GM23338 (cell line): ENCODE data around the gene SUN2. TPM values are rescaled to one million over a fixed set of nuclear protein-coding genes. Genes with fewer than 3 reads are reported as not detected.

Experiments used
- ATAC-seq: fragments of 200-7000 bp; cut with Tn5 transposase; 3 replicates; pipeline ENCODE4 v1.9.1; 2020
- DNase-seq: peaks from one replicate; pipeline ENCODE4 v3.0.0-alpha.2; 2015; ENCODE audit warnings: low spot score
- H2AFZ ChIP-seq: fragments of 200-600 bp; sonication (generic); 2 replicates; pipeline ENCODE4 v1.8.0; 2016; ENCODE audit warnings: antibody characterized with exemption, mild to moderate bottlenecking, moderate library complexity
- H3F3A ChIP-seq: fragments of 200-600 bp; sonication (generic); replicated peaks from 2 replicates; pipeline ENCODE4 v1.8.0; 2017; ENCODE audit warnings: antibody characterized with exemption, mixed run types, low read depth
- H3K27ac ChIP-seq: fragments of 200-600 bp; sonication (generic); 2 replicates; pipeline ENCODE4 v1.6.1; 2016; ENCODE audit warnings: low read depth
- H3K27me3 ChIP-seq: fragments of 200-600 bp; sonication (generic); 2 replicates; pipeline ENCODE4 v1.8.0; 2016; ENCODE audit warnings: mild to moderate bottlenecking, mixed run types, moderate library complexity; ENCODE audit not compliant: insufficient read depth
- H3K36me3 ChIP-seq: fragments of 200-600 bp; sonication (generic); 2 replicates; pipeline ENCODE4 v1.8.0; 2016; ENCODE audit warnings: mild to moderate bottlenecking; ENCODE audit not compliant: insufficient read depth
- H3K4me1 ChIP-seq: fragments of 200-600 bp; sonication (generic); 2 replicates; pipeline ENCODE4 v1.8.0; 2016; ENCODE audit warnings: mild to moderate bottlenecking, moderate library complexity; ENCODE audit not compliant: insufficient read depth
- H3K4me2 ChIP-seq: fragments of 200-600 bp; sonication (generic); 2 replicates; pipeline ENCODE4 v1.7.1; 2017; ENCODE audit warnings: mixed run types
- H3K4me3 ChIP-seq: fragments of 200-600 bp; sonication (generic); 2 replicates; pipeline ENCODE4 v1.6.1; 2016; ENCODE audit warnings: mixed run types
- H3K79me2 ChIP-seq: fragments of 200-600 bp; sonication (generic); replicated peaks from 2 replicates; pipeline ENCODE4 v1.8.0; 2017; ENCODE audit warnings: mild to moderate bottlenecking; ENCODE audit not compliant: insufficient read depth
- H3K9me2 ChIP-seq: fragments of 200-600 bp; sonication (generic); 2 replicates; pipeline ENCODE4 v1.8.0; 2017; ENCODE audit not compliant: insufficient read depth
- H4K20me1 ChIP-seq: fragments of 200-600 bp; sonication (generic); replicated peaks from 2 replicates; pipeline ENCODE4 v1.8.0; 2017; ENCODE audit warnings: mild to moderate bottlenecking; ENCODE audit not compliant: insufficient read depth
- H3K27ac Mint-ChIP-seq: 2 replicates; pipeline ENCODE4 v1.8.0; 2020; ENCODE audit warnings: inconsistent platforms, mild to moderate bottlenecking, moderate library complexity, mixed read lengths
- H3K27me3 Mint-ChIP-seq: 3 replicates; pipeline ENCODE4 v1.8.0; 2022; ENCODE audit warnings: low read depth, mild to moderate bottlenecking, moderate library complexity, mixed read lengths, inconsistent platforms; ENCODE audit not compliant: insufficient read depth, poor library complexity
- H3K36me3 Mint-ChIP-seq: 3 replicates; pipeline ENCODE4 v1.8.0; 2021; ENCODE audit warnings: low read depth, mild to moderate bottlenecking, inconsistent platforms, moderate library complexity, mixed read lengths
- H3K4me1 Mint-ChIP-seq: 3 replicates; pipeline ENCODE4 v1.8.0; 2020; ENCODE audit warnings: mild to moderate bottlenecking, inconsistent platforms, mixed read lengths
- H3K4me3 Mint-ChIP-seq: 3 replicates; pipeline ENCODE4 v1.8.0; 2021; ENCODE audit warnings: moderate library complexity, mild to moderate bottlenecking, inconsistent platforms, mixed read lengths
- H3K9me3 Mint-ChIP-seq: 3 replicates; pipeline ENCODE4 v1.8.0; 2020; ENCODE audit warnings: moderate library complexity, mild to moderate bottlenecking, inconsistent platforms, mixed read lengths
- CREB1 ChIP-seq: fragments of 250-450 bp; sonication (Bioruptor Pico); IDR thresholded peaks from 2 replicates; pipeline ENCODE4 v1.5.0; 2020; ENCODE audit warnings: low read depth, mild to moderate bottlenecking, moderate library complexity
- ETS1 ChIP-seq: IDR thresholded peaks from 2 replicates; pipeline ENCODE4 v1.6.1; 2016; ENCODE audit warnings: antibody characterized with exemption
- EZH2phosphoT487 ChIP-seq: fragments of 200-600 bp; sonication (generic); IDR thresholded peaks from one replicate; pipeline ENCODE4 v1.8.1; 2018; ENCODE audit warnings: antibody characterized with exemption; ENCODE audit not compliant: unreplicated experiment
- NANOG ChIP-seq: IDR thresholded peaks from 2 replicates; pipeline ENCODE4 v1.6.1; 2016; ENCODE audit warnings: antibody characterized with exemption, borderline replicate concordance
- ZNF114 ChIP-seq: fragments of 250-450 bp; sonication (Bioruptor Pico); IDR thresholded peaks from 2 replicates; pipeline ENCODE4 v1.5.0; 2020; ENCODE audit warnings: mild to moderate bottlenecking, moderate library complexity
- ZNF331 ChIP-seq: fragments of 250-450 bp; sonication (Bioruptor Pico); IDR thresholded peaks from 2 replicates; pipeline ENCODE4 v1.5.0; 2020; ENCODE audit warnings: low read depth, mild to moderate bottlenecking, moderate library complexity
- polyA plus RNA-seq: library from polyadenylated mRNA; unstranded; fragments of >200 nt; fragmentation: Nextera tagmentation; extraction: Ambion mirVana; gene quantifications from 2 replicates; pipeline ENCODE4 v1.2.1, GENCODE V29; 2016
- small RNA-seq: library from RNA; depleted of rRNA; stranded (forward); fragments of <200 nt; gene quantifications from one replicate; pipeline ENCODE3, GENCODE V24; 2014; ENCODE audit warnings: low replicate concordance
- total RNA-seq: library from RNA; depleted of rRNA; stranded (reverse); fragments of >200 nt; shearing (Covaris generic); gene quantifications from 2 replicates; pipeline ENCODE4 v1.2.3, GENCODE V29; 2014; rRNA removed
- TF ChIP-seq, protein P1 (sequence below), 2 experiments: fragments of 200-600 bp in 1 of 2; sonication (generic) in 1 of 2; conservative IDR thresholded peaks; 2 replicates each; pipeline versions ENCODE4 v1.5.1 to v1.6.1; 2016 to 2017; ENCODE audit warnings: antibody characterized with exemption in 2 of 2, low read depth in 2 of 2, mild to moderate bottlenecking in 2 of 2, moderate library complexity in 1 of 2

The SUN2 gene
- total and polyA plus RNA-seq, 2 experiments from 2014 or later = 7.2 to 17.6 TPM

DNA sequence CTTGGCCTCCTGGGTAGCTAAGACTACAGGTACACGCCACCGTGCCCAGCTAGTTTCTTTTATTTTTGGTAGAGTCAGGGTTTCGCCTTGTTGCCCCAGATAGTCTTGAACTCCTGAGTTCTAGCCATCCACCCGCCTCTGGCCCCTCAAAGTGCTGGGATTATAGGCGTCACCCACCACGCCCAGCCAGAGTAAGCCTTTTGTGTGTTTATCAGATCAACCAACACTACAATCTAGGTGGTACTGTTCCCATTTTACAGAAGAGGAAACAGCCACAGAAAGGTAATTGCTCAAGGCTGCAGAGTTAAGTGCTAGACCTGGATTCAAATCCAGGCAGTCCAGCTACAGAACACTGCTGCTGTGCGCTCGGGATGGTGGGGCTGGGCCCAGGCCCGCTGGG is 70.9 kb downstream of the SUN2 start:
- Mint-ChIP-seq H3K4me1 (peaks cover 5% of the 10 kb centered on the region), H3K36me3 (peaks cover 63% of the 10 kb centered on the region), H3K27me3 (peaks cover 12% of the 10 kb centered on the region), H3K4me3 (no peak overlapping the region), H3K9me3 (peaks cover 22% of the 10 kb centered on the region), H3K27ac (no peak overlapping the region)
- Histone ChIP-seq H3K27ac (no peak overlapping the region), H3K27me3 (no peaks in the 10 kb centered on the region), H3K4me2 (no peak overlapping the region), H3K9me2 (peaks cover 4% of the 10 kb centered on the region), H3K4me1 (no peaks in the 10 kb centered on the region; the same call in 1 of the 2 replicates), H3K36me3 (peaks cover 25% of the 10 kb centered on the region; the same call in 1 of the 2 replicates), H3F3A (peaks cover 13% of the 10 kb centered on the region; the same call in 1 of the 2 replicates), H3K79me2 (peaks cover 11% of the 10 kb centered on the region), H3K4me3 (no peak overlapping the region), H2AFZ (no peak overlapping the region), H4K20me1 (peaks cover 10% of the 10 kb centered on the region)
- DNase-seq (no peak), ATAC-seq (no peak)
- TF ChIP-seq ZNF331 (CRISPR knock-in tag) (no peak), CREB1 (CRISPR knock-in tag) (no peak), ETS1 (no peak), EZH2phosphoT487 (no peak), NANOG (no peak), ZNF114 (CRISPR knock-in tag) (no peak)
- TF ChIP-seq, protein P1, sequence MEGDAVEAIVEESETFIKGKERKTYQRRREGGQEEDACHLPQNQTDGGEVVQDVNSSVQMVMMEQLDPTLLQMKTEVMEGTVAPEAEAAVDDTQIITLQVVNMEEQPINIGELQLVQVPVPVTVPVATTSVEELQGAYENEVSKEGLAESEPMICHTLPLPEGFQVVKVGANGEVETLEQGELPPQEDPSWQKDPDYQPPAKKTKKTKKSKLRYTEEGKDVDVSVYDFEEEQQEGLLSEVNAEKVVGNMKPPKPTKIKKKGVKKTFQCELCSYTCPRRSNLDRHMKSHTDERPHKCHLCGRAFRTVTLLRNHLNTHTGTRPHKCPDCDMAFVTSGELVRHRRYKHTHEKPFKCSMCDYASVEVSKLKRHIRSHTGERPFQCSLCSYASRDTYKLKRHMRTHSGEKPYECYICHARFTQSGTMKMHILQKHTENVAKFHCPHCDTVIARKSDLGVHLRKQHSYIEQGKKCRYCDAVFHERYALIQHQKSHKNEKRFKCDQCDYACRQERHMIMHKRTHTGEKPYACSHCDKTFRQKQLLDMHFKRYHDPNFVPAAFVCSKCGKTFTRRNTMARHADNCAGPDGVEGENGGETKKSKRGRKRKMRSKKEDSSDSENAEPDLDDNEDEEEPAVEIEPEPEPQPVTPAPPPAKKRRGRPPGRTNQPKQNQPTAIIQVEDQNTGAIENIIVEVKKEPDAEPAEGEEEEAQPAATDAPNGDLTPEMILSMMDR (conservative IDR thresholded peaks at IDR 0.05; ENCODE audit: low read depth in 2 of 2) = no peak

Small RNA genes within 50 kb of the gene (small RNA-seq; reads per million reads assigned to genes)
- not detected for gene AL021707.8

Other genes with a start within 250 kb of the SUN2 start
- 452 and 603 TPM in 2 replicates for gene DDX17, start 249.7 kb downstream of the SUN2 start, total RNA-seq
- gene DDX17, start 249.7 kb downstream of the SUN2 start, polyA plus RNA-seq = 88.0 and 91.0 TPM in 2 replicates
- gene DMC1, start 185.8 kb downstream of the SUN2 start, total RNA-seq = 5.0 and 8.0 TPM in 2 replicates
- gene DMC1, start 185.8 kb downstream of the SUN2 start, polyA plus RNA-seq = 13.2 and 18.5 TPM in 2 replicates
- 6.1 and 11.0 TPM in 2 replicates for gene FAM227A, start 99.6 kb downstream of the SUN2 start, total RNA-seq
- gene FAM227A, start 99.6 kb downstream of the SUN2 start, polyA plus RNA-seq = 4.3 and 5.8 TPM in 2 replicates
- 12.8 and 13.2 TPM in 2 replicates for gene CBY1, start 99.4 kb downstream of the SUN2 start, total RNA-seq
- gene CBY1, start 99.4 kb downstream of the SUN2 start, polyA plus RNA-seq = 36.1 and 36.4 TPM in 2 replicates
- gene TOMM22, start 74.0 kb downstream of the SUN2 start, total RNA-seq = 84.0 and 87.0 TPM in 2 replicates
- 125 and 131 TPM in 2 replicates for gene TOMM22, start 74.0 kb downstream of the SUN2 start, polyA plus RNA-seq
- 16.1 and 19.7 TPM in 2 replicates for gene JOSD1, start 55.1 kb downstream of the SUN2 start, total RNA-seq
- 4.6 and 5.5 TPM in 2 replicates for gene JOSD1, start 55.1 kb downstream of the SUN2 start, polyA plus RNA-seq
- 79.9 and 88.4 TPM in 2 replicates for gene GTPBP1, start 50.1 kb downstream of the SUN2 start, total RNA-seq
- 27.2 and 31.0 TPM in 2 replicates for gene GTPBP1, start 50.1 kb downstream of the SUN2 start, polyA plus RNA-seq
- gene DNAL4, start 38.1 kb upstream of the SUN2 start, total RNA-seq = 10.0 and 11.3 TPM in 2 replicates
- gene DNAL4, start 38.1 kb upstream of the SUN2 start, polyA plus RNA-seq = 8.7 and 9.3 TPM in 2 replicates
- 9.3 and 13.4 TPM in 2 replicates for gene NPTXR, start 88.0 kb upstream of the SUN2 start, total RNA-seq
- gene NPTXR, start 88.0 kb upstream of the SUN2 start, polyA plus RNA-seq = 0.75 and 0.89 TPM in 2 replicates
- gene CBX6, start 116.2 kb upstream of the SUN2 start, total RNA-seq = 18.2 and 23.0 TPM in 2 replicates
- 17.4 and 18.5 TPM in 2 replicates for gene CBX6, start 116.2 kb upstream of the SUN2 start, polyA plus RNA-seq
- gene APOBEC3A, start 201.6 kb upstream of the SUN2 start, total RNA-seq = not detected in 2 replicates
- gene APOBEC3A, start 201.6 kb upstream of the SUN2 start, polyA plus RNA-seq = 0.21 TPM in 1 of 2 replicates, not detected in the other
- 5.9 and 7.0 TPM in 2 replicates for gene APOBEC3B, start 226.3 kb upstream of the SUN2 start, total RNA-seq
- 9.2 and 11.8 TPM in 2 replicates for gene APOBEC3B, start 226.3 kb upstream of the SUN2 start, polyA plus RNA-seq